ENCODE measurements around the gene HELT.
"Not testable (repeated sequence)": the region's sequence is repeated elsewhere in the genome, so short reads cannot be mapped to it uniquely, and the experiment has no call there.

The HELT gene

GRCh38 chr4:185017964-185018772, at the start of gene HELT:
Gene HELT (plus strand): TSS chr4:185018490. CDS start chr4:185018929, 439 bp downstream.
- DNase-seq, result no peak

- DNase-seq, result no peak
Observed at GRCh38 chr4:184968784-184969201, 49.5 kb upstream of the HELT start.

- DNase-seq, result no peak
Observed at GRCh38 chr4:184969610-184970009, 48.7 kb upstream of the HELT start.

GRCh38 chr4:184972991-184973390, 45.3 kb upstream of the HELT start:
- DNase-seq, result no peak

GRCh38 chr4:184976348-184976747, 41.9 kb upstream of the HELT start:
- not testable (repeated sequence) for DNase-seq

GRCh38 chr4:184977747-184978146, 40.5 kb upstream of the HELT start:
- no peak for DNase-seq

GRCh38 chr4:184978211-184978610, 40.1 kb upstream of the HELT start:
- no peak for DNase-seq

- no peak for DNase-seq
Observed at GRCh38 chr4:184979461-184980124, 38.7 kb upstream of the HELT start.

- no peak for DNase-seq
Observed at GRCh38 chr4:184980261-184980660, 38.0 kb upstream of the HELT start.

GRCh38 chr4:184983672-184984356, 34.5 kb upstream of the HELT start:
- no peak for DNase-seq

- no peak for DNase-seq
Observed at GRCh38 chr4:184987493-184988031, 30.7 kb upstream of the HELT start.

GRCh38 chr4:184988611-184989010, 29.7 kb upstream of the HELT start:
- no peak for DNase-seq

GRCh38 chr4:184989283-184989682, 29.0 kb upstream of the HELT start:
- DNase-seq, result not testable (repeated sequence)

GRCh38 chr4:184990131-184990530, 28.2 kb upstream of the HELT start:
- not testable (repeated sequence) for DNase-seq

GRCh38 chr4:184991860-184992259, 26.4 kb upstream of the HELT start:
- DNase-seq, result no peak

- no peak for DNase-seq
Observed at GRCh38 chr4:184992422-184992821, 25.9 kb upstream of the HELT start.

GRCh38 chr4:184993247-184993646, 25.0 kb upstream of the HELT start:
- no peak for DNase-seq

GRCh38 chr4:184994010-184994622, 24.2 kb upstream of the HELT start:
- no peak for DNase-seq

GRCh38 chr4:184994623-184995010, 23.7 kb upstream of the HELT start:
- DNase-seq, result no peak

GRCh38 chr4:184997656-184998055, 20.6 kb upstream of the HELT start:
- not testable (repeated sequence) for DNase-seq

GRCh38 chr4:185002784-185003183, 15.5 kb upstream of the HELT start:
- DNase-seq, result no peak

GRCh38 chr4:185003596-185004351, 14.5 kb upstream of the HELT start:
- no peak for DNase-seq
